Stimulated activated CD8-positive, alpha-beta memory T cell treated with anti-CD3 and anti-CD28 coated beads, Interleukin-12 subunit alpha, Interleukin-12 subunit beta, amount 100 ng/mL, for 24 hours (primary cell): ENCODE data around the gene ANTKMT.

Source experiments
- DNase-seq: peaks from one replicate; pipeline ENCODE4 v3.0.0-alpha.2; 2020; ENCODE audit errors: extremely low read depth

ANTKMT gene

DNA sequence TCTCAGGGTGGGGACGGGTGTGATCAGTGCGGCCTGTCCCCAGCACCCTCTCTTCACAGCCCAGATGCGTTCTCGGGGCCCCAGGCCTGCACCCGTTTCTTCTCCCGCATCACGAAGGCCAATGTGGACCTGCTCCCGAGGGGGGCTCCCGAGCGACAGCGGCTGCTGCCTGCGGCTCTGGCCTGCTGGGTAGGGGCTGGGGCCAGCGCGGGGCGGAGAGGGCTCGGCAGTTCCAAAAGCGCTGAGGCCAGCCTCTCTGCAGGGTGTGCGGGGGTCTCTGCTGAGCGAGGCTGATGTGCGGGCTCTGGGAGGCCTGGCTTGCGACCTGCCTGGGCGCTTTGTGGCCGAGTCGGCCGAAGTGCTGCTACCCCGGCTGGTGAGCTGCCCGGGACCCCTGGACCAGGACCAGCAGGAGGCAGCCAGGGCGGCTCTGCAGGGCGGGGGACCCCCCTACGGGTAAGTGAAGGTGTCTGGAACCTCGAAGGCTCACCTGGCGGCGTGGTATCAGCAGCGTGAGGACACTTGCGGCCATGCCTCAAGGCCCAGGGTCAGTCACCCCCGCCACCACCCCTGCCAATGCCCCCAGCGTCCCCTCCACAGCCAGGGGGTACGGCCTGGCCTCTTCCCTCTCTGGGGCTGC lies 44.0 kb downstream of the ANTKMT start:
- no peak for DNase-seq

DNA sequence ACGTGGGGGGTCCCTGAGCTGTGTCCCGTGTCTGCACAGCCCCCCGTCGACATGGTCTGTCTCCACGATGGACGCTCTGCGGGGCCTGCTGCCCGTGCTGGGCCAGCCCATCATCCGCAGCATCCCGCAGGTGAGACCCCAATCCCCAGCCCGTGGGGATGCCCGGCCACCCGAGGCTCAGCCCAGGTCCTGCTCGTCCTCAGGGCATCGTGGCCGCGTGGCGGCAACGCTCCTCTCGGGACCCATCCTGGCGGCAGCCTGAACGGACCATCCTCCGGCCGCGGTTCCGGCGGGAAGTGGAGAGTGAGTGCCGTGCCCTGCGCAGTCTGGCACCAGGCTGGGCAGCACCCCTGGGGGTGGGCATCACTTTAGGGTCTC lies 44.5 kb downstream of the ANTKMT start:
- DNase-seq = no peak

DNA sequence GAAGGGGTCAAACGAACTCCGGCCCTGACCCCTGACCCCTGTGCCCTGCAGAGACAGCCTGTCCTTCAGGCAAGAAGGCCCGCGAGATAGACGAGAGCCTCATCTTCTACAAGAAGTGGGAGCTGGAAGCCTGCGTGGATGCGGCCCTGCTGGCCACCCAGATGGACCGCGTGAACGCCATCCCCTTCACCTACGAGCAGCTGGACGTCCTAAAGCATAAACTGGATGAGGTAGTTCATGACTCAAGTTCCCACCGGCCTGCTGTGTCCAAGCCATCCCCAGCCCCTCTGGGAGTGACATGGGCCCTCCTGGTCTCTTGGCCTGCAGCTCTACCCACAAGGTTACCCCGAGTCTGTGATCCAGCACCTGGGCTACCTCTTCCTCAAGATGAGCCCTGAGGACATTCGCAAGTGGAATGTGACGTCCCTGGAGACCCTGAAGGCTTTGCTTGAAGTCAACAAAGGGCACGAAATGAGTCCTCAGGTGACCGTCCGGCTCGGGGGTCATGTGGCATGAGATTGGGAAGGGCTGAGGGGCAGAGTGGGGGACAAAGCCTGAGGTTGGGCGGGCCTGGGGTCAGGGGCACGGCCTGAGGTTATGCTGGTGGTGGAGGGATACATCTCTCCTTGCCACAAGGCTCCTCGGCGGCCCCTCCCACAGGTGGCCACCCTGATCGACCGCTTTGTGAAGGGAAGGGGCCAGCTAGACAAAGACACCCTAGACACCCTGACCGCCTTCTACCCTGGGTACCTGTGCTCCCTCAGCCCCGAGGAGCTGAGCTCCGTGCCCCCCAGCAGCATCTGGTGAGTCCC lies 45.3 kb downstream of the ANTKMT start:
- no peak for DNase-seq

DNA sequence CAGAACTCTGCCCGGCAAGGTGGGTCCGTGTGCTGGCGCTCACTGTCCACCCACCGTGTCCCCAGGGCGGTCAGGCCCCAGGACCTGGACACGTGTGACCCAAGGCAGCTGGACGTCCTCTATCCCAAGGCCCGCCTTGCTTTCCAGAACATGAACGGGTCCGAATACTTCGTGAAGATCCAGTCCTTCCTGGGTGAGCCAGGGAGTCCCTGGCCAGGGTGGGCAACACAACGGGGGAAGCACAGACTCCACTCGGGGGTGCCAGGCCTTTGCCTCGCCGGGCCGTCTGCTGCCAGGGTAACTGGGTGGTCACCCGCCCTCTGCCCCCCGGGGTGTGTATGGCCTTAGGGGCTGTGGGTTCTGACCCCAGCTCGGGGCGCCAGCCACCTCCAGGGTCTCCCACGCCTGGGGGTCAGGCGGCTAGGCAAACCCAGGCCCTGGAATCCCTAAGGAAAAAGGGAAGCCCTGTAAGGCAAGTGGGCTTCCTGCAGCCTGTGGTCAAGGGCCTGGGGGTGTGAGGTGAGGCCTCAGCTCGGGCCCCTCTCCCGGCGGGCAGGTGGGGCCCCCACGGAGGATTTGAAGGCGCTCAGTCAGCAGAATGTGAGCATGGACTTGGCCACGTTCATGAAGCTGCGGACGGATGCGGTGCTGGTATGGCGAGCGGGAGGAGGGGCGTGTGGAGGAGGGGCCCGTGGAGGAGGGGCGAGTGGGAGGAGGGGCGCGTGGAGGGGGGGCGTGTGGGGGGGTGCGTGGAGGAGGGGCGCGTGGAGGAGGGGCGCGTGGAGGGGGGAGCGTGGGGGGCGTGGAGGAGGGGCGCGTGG lies 46.1 kb downstream of the ANTKMT start:
- DNase-seq = no peak

DNA sequence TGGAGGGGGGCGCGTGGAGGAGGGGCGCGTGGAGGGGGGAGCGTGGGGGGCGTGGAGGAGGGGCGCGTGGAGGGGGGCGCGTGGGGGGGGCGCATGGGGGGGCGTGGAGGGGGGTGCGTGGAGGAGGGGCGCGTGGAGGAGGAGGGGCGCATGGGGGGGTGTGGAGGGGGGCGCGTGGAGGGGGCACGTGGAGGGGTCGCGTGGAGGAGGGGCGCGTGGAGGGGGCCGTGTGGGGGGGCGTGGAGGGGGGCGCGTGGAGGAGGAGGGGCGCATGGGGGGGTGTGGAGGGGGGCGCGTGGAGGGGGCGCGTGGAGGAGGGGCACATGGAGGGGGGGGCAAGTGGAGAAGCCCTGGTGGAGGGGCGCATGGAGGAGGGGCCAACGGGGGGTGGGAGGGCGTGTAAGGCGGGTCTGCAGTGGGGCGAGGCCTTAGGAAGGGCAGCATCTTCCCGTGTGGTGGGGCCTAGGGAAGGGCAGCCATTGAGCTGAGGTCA lies 46.8 kb downstream of the ANTKMT start:
- DNase-seq = no peak

DNA sequence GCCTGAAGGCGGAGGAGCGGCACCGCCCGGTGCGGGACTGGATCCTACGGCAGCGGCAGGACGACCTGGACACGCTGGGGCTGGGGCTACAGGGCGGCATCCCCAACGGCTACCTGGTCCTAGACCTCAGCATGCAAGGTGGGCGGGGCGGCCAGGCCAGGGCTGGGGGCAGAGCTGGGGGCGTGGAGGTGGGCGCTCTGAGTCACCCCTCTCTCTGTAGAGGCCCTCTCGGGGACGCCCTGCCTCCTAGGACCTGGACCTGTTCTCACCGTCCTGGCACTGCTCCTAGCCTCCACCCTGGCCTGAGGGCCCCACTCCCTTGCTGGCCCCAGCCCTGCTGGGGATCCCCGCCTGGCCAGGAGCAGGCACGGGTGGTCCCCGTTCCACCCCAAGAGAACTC lies 47.5 kb downstream of the ANTKMT start:
- no peak for DNase-seq

DNA sequence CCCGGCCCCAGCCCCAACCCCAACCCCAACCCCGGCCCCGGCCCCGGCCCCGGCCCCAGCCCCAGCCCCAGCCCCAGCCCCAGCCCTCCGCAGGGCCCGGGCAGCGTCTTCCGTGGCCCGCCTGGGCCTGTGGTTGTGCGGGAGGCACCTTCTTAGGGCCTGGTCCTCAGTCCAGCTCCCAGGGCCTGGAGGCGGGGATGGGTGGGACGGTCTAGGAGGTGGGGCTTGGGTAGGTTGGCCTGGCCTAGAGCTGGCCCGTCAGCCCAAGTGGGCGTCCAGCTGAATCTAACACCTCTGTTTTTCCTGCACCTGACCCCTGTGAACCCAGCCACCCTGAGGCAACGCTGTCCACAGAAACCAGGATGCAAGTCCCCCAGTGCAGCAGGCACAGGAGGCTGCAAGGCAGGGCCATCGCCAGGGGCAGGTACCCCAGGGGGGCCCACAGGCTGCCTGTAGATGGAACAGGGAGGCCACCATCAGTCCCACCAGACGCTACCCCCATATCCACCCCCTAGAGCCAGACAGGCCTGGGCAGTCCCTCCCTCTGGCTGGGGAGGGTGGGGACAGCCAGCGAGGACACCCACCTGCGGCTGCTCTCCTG lies 48.3 kb downstream of the ANTKMT start:
- no peak for DNase-seq

DNA sequence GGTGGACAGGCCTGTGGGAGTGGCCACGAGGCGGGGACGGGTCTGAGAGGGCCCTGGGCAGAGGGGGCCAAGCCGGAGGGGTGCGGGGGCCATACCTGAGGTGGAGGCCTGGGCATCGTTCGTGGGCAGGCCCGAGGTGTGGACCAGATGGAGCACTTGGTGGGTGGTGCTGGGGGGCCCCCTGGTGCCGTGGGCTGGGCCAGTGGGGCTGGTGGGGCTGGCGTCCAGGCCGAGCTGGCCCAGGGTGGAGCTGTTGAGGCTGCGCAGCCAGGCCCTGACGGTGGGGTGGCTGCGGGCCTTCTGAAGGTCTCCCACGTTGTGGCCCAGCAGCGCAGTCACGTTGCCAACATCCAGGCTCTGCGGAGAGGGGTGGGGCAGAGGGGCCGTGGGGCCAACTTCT lies 49.0 kb downstream of the ANTKMT start:
- no peak for DNase-seq

DNA sequence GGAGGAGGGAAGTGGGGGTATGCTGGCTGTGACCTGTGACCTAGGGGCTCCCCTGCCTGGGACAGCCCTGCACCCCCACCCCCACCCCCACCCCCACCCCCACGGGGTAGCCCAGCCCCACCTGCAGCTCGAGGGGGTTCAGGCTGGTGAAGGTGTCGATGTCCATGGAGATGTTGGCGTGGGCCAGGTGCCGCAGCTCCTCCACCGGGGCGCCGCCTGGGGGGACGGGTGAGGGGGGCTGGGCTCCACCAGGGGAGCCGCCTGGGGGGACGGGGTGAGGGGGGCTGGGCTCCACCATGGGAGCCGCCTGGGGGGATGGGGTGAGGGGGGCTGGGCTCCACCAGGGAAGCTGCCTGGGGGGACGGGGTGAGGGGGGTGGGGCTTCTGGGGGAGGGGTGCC lies 49.5 kb downstream of the ANTKMT start:
- no peak for DNase-seq
